NT2/D1 (cell line): Measurements from ENCODE around the gene TMOD1.

ENCODE experiments used
- YY1 ChIP-seq: IDR thresholded peaks from 2 replicates; pipeline ENCODE4 v1.6.1; 2011; ENCODE audit not compliant: insufficient read length, insufficient read depth
- ZNF274 ChIP-seq: IDR thresholded peaks from 2 replicates; pipeline ENCODE4 v1.6.1; 2011; ENCODE audit warnings: mild to moderate bottlenecking, low read depth, low read length

DNA sequence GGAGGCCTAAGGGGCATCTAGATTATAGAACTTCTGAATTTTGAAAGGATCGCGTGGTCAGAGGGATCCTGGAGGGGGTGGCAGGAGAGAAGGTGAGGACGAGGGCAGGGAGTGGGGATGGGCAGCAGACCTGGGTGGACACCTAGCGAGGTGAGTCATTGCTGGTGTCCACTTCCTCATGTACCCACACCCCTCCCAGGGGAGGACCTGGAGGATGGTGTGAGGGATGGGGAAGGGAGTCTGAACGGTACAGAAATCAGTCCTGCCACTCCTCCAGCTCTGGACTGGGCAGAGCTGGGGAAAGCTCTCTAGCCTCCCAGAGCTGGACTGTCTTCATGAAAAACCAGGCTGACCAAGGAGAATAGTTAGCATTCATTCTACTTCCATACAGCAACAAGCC, 46.9 kb downstream of the TMOD1 start:
- TF ChIP-seq YY1 (no peak), ZNF274 (no peak)
